Adrenal gland (tissue), 12 donors: ENCODE results near the gene MTOR. TPM values are rescaled to one million over a fixed set of nuclear protein-coding genes. Genes with fewer than 3 reads are reported as not detected.
"Not testable (repeated sequence)": the region's sequence is repeated elsewhere in the genome, so short reads cannot be mapped to it uniquely, and the experiment has no call there.

ENCODE experiments used
- DNase-seq, 7 donors: peaks; one replicate each; pipeline ENCODE4 v3.0.0-alpha.2; 2019 to 2020
- H3K27ac ChIP-seq, 5 donors: fragments of 200-600 bp; sonication (generic) in 4 of 5; 1 replicate in 3 of 5; 2 replicates in 2 of 5; pipeline versions ENCODE4 v1.5.1 to v1.8.0; 2016 to 2020; ENCODE audit warnings: mild to moderate bottlenecking in 1 of 5
- H3K27me3 ChIP-seq: fragments of 200-600 bp; 2 replicates; pipeline ENCODE4 v1.8.0; 2021
- H3K36me3 ChIP-seq, 2 donors: fragments of 200-600 bp; replicated peaks in 1 of 2; 1 replicate in 1 of 2; 2 replicates in 1 of 2; pipeline versions ENCODE4 v1.5.1 to v1.8.0; 2018 to 2022
- H3K4me1 ChIP-seq, 2 donors: fragments of 200-600 bp; replicated peaks in 1 of 2; 1 replicate in 1 of 2; 2 replicates in 1 of 2; pipeline versions ENCODE4 v1.5.1 to v1.8.0; 2018 to 2021
- H3K4me3 ChIP-seq, 4 donors: fragments of 200-600 bp; sonication (generic) in 3 of 4; one replicate each; pipeline ENCODE4 v1.5.1; 2016 to 2018
- H3K9me3 ChIP-seq, 3 donors: fragments of 200-600 bp; sonication (generic) in 1 of 3; replicated peaks in 1 of 3; 1 replicate in 2 of 3; 2 replicates in 1 of 3; pipeline versions ENCODE4 v1.5.1 to v1.8.0; 2016 to 2021
- POLR2A ChIP-seq, 2 donors: fragments of 450-650 bp; IDR thresholded peaks; one replicate each; pipeline ENCODE4 v1.6.1; 2017; ENCODE audit warnings: antibody characterized with exemption in 2 of 2, mild to moderate bottlenecking in 2 of 2, moderate library complexity in 1 of 2
- WGBS, 4 donors: extraction: QIAGEN DNeasy Blood & Tissue Kit in 2 of 4; methylation state at CpG; one replicate each; pipeline versions ENCODE4 v1.1.5 to v1.1.7; 2013 to 2017; 5-methylcytosine and 5-hydroxymethylcytosine counted together
- intact Hi-C, 2 donors: fragments of 100-400 bp; cut with DNase I; formaldehyde crosslinking; loops; one replicate each; pipeline versions ENCODE4 v1.14.1 to v1.15.0; 2022 to 2023
- polyA plus RNA-seq, 3 donors: library from polyadenylated mRNA; stranded (reverse); fragments of 200-250 nt in 2 of 3; fragments of 350-450 nt in 1 of 3; fragmentation: Illumina TruSeq in 1 of 3; extraction: RNeasy Lipid Tissue Mini Kit (QIAGEN cat#74804) in 1 of 3; gene quantifications; one replicate each; pipeline ENCODE4 v1.2.3, GENCODE V29; 2013 to 2014
- total RNA-seq, 9 donors: library from RNA; depleted of rRNA in 4 of 9; stranded (reverse); fragments of >200 nt in 4 of 9; fragments of 120-200 nt in 1 of 9; fragmentation: NEBNext Ultra II Directional in 1 of 9; extraction: Animal tissue kit (Norgen Biotek cat#: 25700) in 1 of 9; gene quantifications; one replicate each; pipeline versions ENCODE4 v1.1.0 to v1.2.4, GENCODE V29; 2013 to 2023
- TF ChIP-seq, protein P1 (sequence below), 6 experiments: fragments of 450-650 bp in 4 of 6; fragments of 200-600 bp in 2 of 6; sonication (generic) in 1 of 6; IDR thresholded peaks; 1 replicate in 5 of 6; 2 replicates in 1 of 6; pipeline versions ENCODE4 v1.5.1 to v1.8.0; 2016 to 2021; ENCODE audit warnings: antibody characterized with exemption in 6 of 6, mild to moderate bottlenecking in 2 of 6, moderate library complexity in 1 of 6
- donor health status: healthy with polysubstance abuse.
- donor health status: Bipolar disorder and iron deficiency.
- donor health status: DM: yes; HTN: yes; CAD: no.
- donor health status: DM: no; HTN: no; CAD: no.
- donor health status: DM: no; HTN: no; CAD: no.
- donor health status: DM: yes; HTN: yes; CAD: no.

Gene MTOR
- total and polyA plus RNA-seq, 12 donors, result 21.4 to 45.3 (median 33.4) TPM

DNA sequence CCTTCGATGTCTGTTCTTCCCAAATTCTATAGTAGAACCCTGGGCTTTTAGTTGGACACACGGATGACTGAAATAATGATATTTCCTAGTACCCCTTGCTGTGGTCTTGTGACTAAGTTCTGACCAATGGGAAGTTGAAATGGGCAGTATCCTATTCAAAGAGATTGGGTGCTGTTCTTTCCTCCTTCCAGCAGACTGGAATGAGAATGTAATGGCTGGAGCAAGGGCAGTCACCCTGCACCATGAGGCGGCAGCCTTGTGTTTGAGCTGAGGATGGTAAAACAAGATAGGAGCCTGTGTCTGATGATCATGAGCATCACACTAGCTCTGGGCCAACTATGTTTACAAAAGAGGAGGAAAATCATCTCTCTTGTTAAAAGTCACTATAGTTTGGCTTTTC, 197.4 kb downstream of the MTOR start:
- TF ChIP-seq, protein P1, sequence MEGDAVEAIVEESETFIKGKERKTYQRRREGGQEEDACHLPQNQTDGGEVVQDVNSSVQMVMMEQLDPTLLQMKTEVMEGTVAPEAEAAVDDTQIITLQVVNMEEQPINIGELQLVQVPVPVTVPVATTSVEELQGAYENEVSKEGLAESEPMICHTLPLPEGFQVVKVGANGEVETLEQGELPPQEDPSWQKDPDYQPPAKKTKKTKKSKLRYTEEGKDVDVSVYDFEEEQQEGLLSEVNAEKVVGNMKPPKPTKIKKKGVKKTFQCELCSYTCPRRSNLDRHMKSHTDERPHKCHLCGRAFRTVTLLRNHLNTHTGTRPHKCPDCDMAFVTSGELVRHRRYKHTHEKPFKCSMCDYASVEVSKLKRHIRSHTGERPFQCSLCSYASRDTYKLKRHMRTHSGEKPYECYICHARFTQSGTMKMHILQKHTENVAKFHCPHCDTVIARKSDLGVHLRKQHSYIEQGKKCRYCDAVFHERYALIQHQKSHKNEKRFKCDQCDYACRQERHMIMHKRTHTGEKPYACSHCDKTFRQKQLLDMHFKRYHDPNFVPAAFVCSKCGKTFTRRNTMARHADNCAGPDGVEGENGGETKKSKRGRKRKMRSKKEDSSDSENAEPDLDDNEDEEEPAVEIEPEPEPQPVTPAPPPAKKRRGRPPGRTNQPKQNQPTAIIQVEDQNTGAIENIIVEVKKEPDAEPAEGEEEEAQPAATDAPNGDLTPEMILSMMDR (IDR thresholded peaks at IDR 0.05), result no peak
- TF ChIP-seq POLR2A (IDR thresholded peaks at IDR 0.05), result no peak
- H3K4me1 ChIP-seq, result peaks cover 7 to 11% of the 10 kb centered on the region in 2 donors
- no peak overlapping the region for H3K4me3 ChIP-seq
- H3K27ac ChIP-seq, result no peak overlapping the region
- no peaks in the 10 kb centered on the region for H3K9me3 ChIP-seq
- DNase-seq, result no peak
- H3K36me3 ChIP-seq, result peaks cover 0 to 60% of the 10 kb centered on the region in 2 donors
- H3K27me3 ChIP-seq, result no peaks in the 10 kb centered on the region
- intact Hi-C loops, result no loop called here
- WGBS, 4 donors, result 96 to 100% (median 98%) methylated on average over 3 of the region's 3 CpGs

DNA sequence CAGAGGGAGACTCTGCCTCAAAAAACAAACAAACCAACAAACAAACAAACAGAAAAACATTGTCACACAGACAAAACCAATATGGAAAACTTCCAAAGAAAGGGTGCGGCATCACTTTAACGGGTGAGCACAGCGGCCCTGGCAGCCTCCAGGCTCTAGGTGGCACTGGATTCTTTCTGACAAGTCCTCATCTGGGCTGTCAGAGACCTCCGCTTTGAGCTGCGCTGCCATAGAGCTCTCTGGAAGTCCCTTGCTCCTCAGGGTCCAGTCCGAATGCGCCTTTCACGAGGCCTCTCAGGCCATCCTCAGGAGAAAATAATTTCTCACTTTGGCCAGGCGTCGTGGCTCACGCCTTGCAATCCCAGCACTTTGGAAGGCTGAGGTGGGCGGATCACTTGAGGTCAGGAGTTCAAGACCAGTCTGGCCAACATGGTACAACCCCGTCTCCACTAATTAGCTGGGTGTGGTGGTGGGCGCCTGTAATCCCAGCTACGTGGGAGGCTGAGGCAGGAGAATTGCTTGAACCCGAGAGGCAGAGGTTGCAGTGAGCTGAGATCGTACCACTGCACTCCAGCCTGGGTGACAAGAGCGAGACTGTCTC, 198.3 kb downstream of the MTOR start:
- Histone ChIP-seq H3K36me3 (peaks cover 0 to 51% of the 10 kb centered on the region in 2 donors), H3K4me1 (peaks cover 10 to 16% of the 10 kb centered on the region in 2 donors)
- intact Hi-C loops, H3K9me3 ChIP-seq, H3K27ac ChIP-seq, DNase-seq, H3K4me3 ChIP-seq, H3K27me3 ChIP-seq: not testable (repeated sequence)
- 85 to 91% (median 90%) methylated on average over 15 to 18 of the region's 18 CpGs for WGBS, 4 donors

DNA sequence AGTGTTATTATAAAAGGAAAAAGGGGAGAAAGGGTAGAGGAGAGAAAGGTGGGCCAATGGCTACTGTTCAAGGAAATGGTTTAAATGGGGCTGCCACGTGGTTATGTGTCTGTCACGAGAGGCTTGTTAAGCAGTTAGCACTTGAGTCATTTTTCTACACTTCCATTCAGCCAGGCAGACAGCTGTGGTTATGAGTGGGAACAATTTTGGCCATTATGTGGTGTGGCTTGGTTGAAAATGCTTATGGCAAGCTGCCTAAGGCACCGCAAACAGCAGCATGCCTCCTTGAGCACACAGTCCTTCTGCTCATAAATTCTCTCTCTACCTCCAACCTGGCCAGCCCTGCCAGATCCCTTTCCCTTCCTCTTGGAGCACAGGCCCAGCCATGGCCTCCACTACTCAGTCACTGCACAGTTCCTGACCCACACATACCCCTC, 199.4 kb downstream of the MTOR start:
- H3K36me3 ChIP-seq, result peaks cover 0 to 40% of the 10 kb centered on the region in 2 donors
- no peak for DNase-seq
- TF ChIP-seq, protein P1 (IDR thresholded peaks at IDR 0.05), result no peak
- no peak for TF ChIP-seq POLR2A (IDR thresholded peaks at IDR 0.05)
- 79 to 87% (median 81%) methylated on average over 3 of the region's 3 CpGs for WGBS, 4 donors
- H3K4me3 ChIP-seq, result no peak overlapping the region
- no peaks in the 10 kb centered on the region for H3K27me3 ChIP-seq
- no peak overlapping the region for H3K27ac ChIP-seq
- intact Hi-C loops, result no loop called here
- H3K9me3 ChIP-seq, result no peaks in the 10 kb centered on the region
- peaks cover 15 to 22% of the 10 kb centered on the region in 2 donors for H3K4me1 ChIP-seq

DNA sequence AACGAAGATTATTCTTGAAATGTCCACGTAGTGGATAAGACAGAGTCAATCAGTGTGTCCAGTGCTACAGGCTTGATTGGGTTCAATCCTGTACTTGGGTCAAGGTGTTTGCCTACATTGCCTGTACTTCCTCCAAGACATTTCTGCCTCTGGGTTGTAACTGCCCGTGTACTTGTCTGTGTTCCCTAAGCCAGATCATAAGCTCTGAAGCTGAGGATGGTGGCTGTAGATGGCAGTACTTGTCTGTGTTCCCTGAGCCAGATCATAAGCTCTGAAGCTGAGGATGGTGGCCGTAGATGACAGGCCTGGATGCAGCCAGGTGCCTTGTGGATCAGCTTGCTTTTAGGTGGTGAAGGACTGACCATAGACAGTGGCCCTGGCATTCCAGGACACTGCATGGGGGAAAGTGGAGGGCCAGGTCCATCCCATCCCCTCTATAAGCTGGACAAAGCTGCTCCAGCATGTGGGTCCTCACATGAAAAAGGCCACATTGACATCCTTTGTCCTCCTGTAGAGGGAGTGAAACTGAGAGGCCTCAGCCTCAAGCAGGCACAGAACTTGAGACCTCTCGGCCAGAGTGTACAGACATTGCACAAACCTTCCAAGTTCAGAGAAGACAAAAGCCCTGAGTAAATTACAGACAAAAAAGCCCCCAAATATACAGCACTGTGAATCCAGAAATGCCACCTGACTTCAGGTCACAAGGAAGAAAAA, 200.5 kb downstream of the MTOR start:
- peaks cover 15 to 22% of the 10 kb centered on the region in 2 donors for H3K4me1 ChIP-seq
- intact Hi-C loops, result no loop called here
- 69 to 74% (median 72%) methylated on average over 5 of the region's 5 CpGs for WGBS, 4 donors
- no peak for DNase-seq
- peaks cover 0 to 34% of the 10 kb centered on the region in 2 donors for H3K36me3 ChIP-seq
- no peaks in the 10 kb centered on the region for H3K9me3 ChIP-seq
- TF ChIP-seq, protein P1 (IDR thresholded peaks at IDR 0.05), result no peak
- TF ChIP-seq POLR2A (IDR thresholded peaks at IDR 0.05), result no peak
- no peak overlapping the region for H3K4me3 ChIP-seq
- H3K27me3 ChIP-seq, result no peaks in the 10 kb centered on the region
- H3K27ac ChIP-seq, result no peak overlapping the region
